ENCODE data around the gene GINS2. TPM values are rescaled to one million over a fixed set of nuclear protein-coding genes. Genes with fewer than 3 reads are reported as not detected.

GINS2 gene
- total and polyA plus RNA-seq, 4 donors: 1.6 to 3.1 (median 2.4) TPM

- Histone ChIP-seq H3K36me3 (ENCODE audit: control insufficient read depth in 4 of 4, insufficient read depth in 4 of 4, low read length in 4 of 4) (no peaks in the 10 kb centered on the region), H3K9ac (ENCODE audit: insufficient read depth in 1 of 2, low read length in 2 of 2) (no peak overlapping the region), H3K27me3 (ENCODE audit: control insufficient read depth in 3 of 3, insufficient read depth in 3 of 3, low read length in 2 of 3) (peaks cover 0 to under 1% (median 0%) of the 10 kb centered on the region in 3 donors), H3K4me3 (peak overlapping the region; percentile 34), H3K9me3 (ENCODE audit: control insufficient read depth in 4 of 4, insufficient read depth in 3 of 4, low read length in 3 of 4) (no peaks in the 10 kb centered on the region), H3K4me1 (ENCODE audit: control insufficient read depth in 5 of 5, insufficient read depth in 5 of 5, low read length in 5 of 5) (peaks cover 0 to 12% (median 4%) of the 10 kb centered on the region in 5 donors), H3K27ac (ENCODE audit: low read depth in 1 of 2, low read length in 1 of 2) (no peak overlapping the region)
- WGBS, 2 donors: 34 to 40% methylated on average over 27 of the region's 27 CpGs
- ATAC-seq (ENCODE audit: insufficient read depth, low FRiP score) (no peak), DNase-seq (peak in 2 of 3 donors; percentile 21 to 31)
- no peak for TF ChIP-seq CTCF (IDR thresholded peaks at IDR 0.05; ENCODE audit: control extremely low read depth, extremely low read depth)
These were observed 663 bp upstream of the GINS2 start for GRCh38 chr16:85689285-85689949.

DNA sequence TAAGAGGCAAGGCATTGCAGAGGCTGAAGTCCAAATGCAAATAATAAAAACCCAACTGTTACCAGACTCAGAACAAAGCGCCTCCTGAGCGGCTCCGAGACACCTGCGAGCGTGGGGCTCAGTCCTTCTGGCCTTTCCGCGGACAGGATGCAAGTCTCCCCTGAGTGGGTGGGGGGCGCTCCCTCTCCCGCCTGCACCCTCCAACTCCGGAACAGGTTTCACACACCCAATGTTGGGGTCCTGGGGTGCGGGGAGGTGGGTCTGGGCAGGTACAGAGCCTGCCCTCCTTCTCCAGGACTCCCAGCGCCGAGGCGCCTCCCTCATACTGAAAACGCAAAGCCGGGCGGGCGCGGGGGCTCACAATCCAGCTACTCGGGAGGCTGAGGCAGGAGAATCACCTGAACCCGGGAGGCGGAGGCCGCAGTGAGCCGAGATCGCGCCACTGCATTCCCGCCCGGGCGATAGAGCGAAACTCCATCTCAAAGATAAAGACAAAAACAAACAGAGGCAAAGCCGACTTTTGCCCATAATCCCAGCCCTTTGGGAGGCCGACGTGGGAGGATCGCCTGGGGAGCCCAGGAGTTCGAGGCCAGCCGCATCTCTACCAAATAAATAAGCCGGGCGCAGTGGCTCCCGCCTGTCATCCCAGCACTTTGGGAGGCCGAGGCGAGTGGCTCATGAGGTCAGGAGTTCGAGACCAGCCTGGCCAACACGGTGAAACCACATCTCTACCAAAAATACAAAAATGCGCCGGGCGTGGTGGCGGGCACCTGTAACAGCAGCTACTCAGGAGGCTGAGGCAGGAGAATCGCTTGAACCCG lies 893 bp downstream of the GINS2 start:
- Histone ChIP-seq H3K4me3 (no peak overlapping the region), H3K4me1 (ENCODE audit: control insufficient read depth in 5 of 5, insufficient read depth in 5 of 5, low read length in 5 of 5) (peaks cover 0 to 12% (median 4%) of the 10 kb centered on the region in 5 donors), H3K9ac (ENCODE audit: insufficient read depth in 1 of 2, low read length in 2 of 2) (no peak overlapping the region), H3K9me3 (ENCODE audit: control insufficient read depth in 4 of 4, insufficient read depth in 3 of 4, low read length in 3 of 4) (no peaks in the 10 kb centered on the region), H3K36me3 (ENCODE audit: control insufficient read depth in 4 of 4, insufficient read depth in 4 of 4, low read length in 4 of 4) (no peaks in the 10 kb centered on the region), H3K27ac (ENCODE audit: low read depth in 1 of 2, low read length in 1 of 2) (no peak overlapping the region), H3K27me3 (ENCODE audit: control insufficient read depth in 3 of 3, insufficient read depth in 3 of 3, low read length in 2 of 3) (no peaks in the 10 kb centered on the region)
- no peak for TF ChIP-seq CTCF (IDR thresholded peaks at IDR 0.05; ENCODE audit: control extremely low read depth, extremely low read depth)
- WGBS, 2 donors: 80 to 83% methylated on average over 49 of the region's 49 CpGs
- ATAC-seq (ENCODE audit: insufficient read depth, low FRiP score) (no peak), DNase-seq (no peak)

DNA sequence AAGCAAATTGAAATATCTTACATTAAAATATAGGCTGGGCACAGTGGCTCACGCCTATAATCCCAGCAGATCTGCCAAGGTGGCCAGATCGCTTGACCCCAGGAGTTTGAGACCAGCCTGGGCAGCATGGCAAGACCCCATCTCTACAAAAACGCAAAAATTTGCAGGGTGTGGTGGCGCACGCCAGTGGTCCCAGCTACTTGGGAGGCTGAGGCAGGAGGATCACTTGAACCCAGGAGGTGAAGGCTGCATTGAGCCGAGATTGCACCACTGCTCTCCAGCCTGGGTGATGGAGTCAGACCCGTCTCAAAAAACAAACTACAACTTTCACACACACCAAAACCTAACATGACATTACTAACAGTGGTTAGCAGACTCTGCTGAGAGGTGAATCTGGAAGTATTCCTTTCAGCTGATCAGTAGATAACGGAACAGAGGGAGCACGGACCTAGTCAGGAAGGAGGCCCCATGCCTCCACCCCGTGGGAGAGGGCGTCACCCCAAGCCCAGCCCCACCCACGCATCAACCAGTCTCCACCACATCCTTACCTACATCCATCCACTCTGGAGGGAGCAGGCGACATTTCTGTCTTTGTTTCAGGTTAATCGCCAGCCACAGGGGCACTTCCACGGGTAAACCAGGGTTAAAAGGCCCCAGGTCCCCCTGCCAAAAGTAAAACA lies 1.7 kb downstream of the GINS2 start:
- Histone ChIP-seq H3K9ac (ENCODE audit: insufficient read depth in 1 of 2, low read length in 2 of 2) (no peak overlapping the region), H3K9me3 (ENCODE audit: control insufficient read depth in 4 of 4, insufficient read depth in 3 of 4, low read length in 3 of 4) (no peaks in the 10 kb centered on the region), H3K27ac (ENCODE audit: low read depth in 1 of 2, low read length in 1 of 2) (no peak overlapping the region), H3K36me3 (ENCODE audit: control insufficient read depth in 4 of 4, insufficient read depth in 4 of 4, low read length in 4 of 4) (no peaks in the 10 kb centered on the region), H3K4me1 (ENCODE audit: control insufficient read depth in 5 of 5, insufficient read depth in 5 of 5, low read length in 5 of 5) (peaks cover 0 to 12% (median 4%) of the 10 kb centered on the region in 5 donors), H3K4me3 (no peak overlapping the region), H3K27me3 (ENCODE audit: control insufficient read depth in 3 of 3, insufficient read depth in 3 of 3, low read length in 2 of 3) (no peaks in the 10 kb centered on the region)
- DNase-seq: no peak
- no peak for TF ChIP-seq CTCF (IDR thresholded peaks at IDR 0.05; ENCODE audit: control extremely low read depth, extremely low read depth)
- no peak for ATAC-seq (ENCODE audit: insufficient read depth, low FRiP score)
- 80 to 82% methylated on average over 15 of the region's 15 CpGs for WGBS, 2 donors
